Measurements from ENCODE around the gene NIT1.

- TF ChIP-seq CTCF (IDR thresholded peaks at IDR 0.05; ENCODE audit: low read depth, low read length): no peak; the same call in 1 of the 2 replicates
- TF ChIP-seq EZH2phosphoT487 (IDR thresholded peaks at IDR 0.05; ENCODE audit: low read depth): no peak
Measured at GRCh38 chr1:161079436-161080110, 38.3 kb upstream of the NIT1 start.
